HL-60 (cell line): ENCODE data around the gene ARHGEF9.

Experiments used
- DNase-seq, 2 experiments: peaks; one replicate each; pipeline ENCODE4 v3.0.0-alpha.2; 2010 to 2020; ENCODE audit warnings: low read depth in 1 of 2, low spot score in 1 of 2
- H3K27ac ChIP-seq: fragments of 250-450 bp; sonication (Bioruptor Pico); replicated peaks from 2 replicates; pipeline ENCODE4 v1.5.1; 2020; ENCODE audit warnings: mild to moderate bottlenecking, moderate library complexity
- H3K27me3 ChIP-seq: fragments of 250-450 bp; sonication (Bioruptor Pico); 2 replicates; pipeline ENCODE4 v1.5.1; 2021; ENCODE audit warnings: mild to moderate bottlenecking, moderate library complexity; ENCODE audit not compliant: insufficient read depth, poor library complexity, severe bottlenecking
- H3K4me3 ChIP-seq: replicated peaks from 2 replicates; pipeline ENCODE4 v1.5.1; 2011; ENCODE audit warnings: mild to moderate bottlenecking, control low read depth, low read length; ENCODE audit not compliant: insufficient read depth
- CTCF ChIP-seq: IDR thresholded peaks from one replicate; pipeline ENCODE4 v1.5.1; 2011; ENCODE audit warnings: low read length, control low read depth, inconsistent platforms; ENCODE audit not compliant: insufficient read depth
- GABPA ChIP-seq: IDR thresholded peaks from 2 replicates; pipeline ENCODE4 v1.6.1; 2012; ENCODE audit warnings: low read depth
- POLR2AphosphoS5 ChIP-seq: IDR thresholded peaks from 2 replicates; pipeline ENCODE4 v1.6.1; 2012; ENCODE audit warnings: low read depth
- REST ChIP-seq: IDR thresholded peaks from 2 replicates; pipeline ENCODE4 v1.6.1; 2012; ENCODE audit warnings: low read depth; ENCODE audit not compliant: insufficient replicate concordance
- SPI1 ChIP-seq: IDR thresholded peaks from 2 replicates; pipeline ENCODE4 v1.6.1; 2012; ENCODE audit warnings: low read depth, mild to moderate bottlenecking, borderline replicate concordance

ARHGEF9 gene

GRCh38 chrX:63765712-63766111, 19.3 kb downstream of the ARHGEF9 start:
- Histone ChIP-seq H3K4me3 (no peak overlapping the region), H3K27ac (no peak overlapping the region), H3K27me3 (no peaks in the 10 kb centered on the region)
- DNase-seq, result no peak
- TF ChIP-seq CTCF (no peak), SPI1 (peak; percentile 12; the same call in 1 of the 2 replicates)

GRCh38 chrX:63764946-63765345, 20.1 kb downstream of the ARHGEF9 start:
- DNase-seq, result no peak
- Histone ChIP-seq H3K27ac (no peak overlapping the region), H3K4me3 (no peak overlapping the region), H3K27me3 (no peaks in the 10 kb centered on the region)
- TF ChIP-seq CTCF (no peak), SPI1 (no peak), REST (no peak), POLR2AphosphoS5 (no peak), GABPA (no peak)

- Histone ChIP-seq H3K27ac (no peak overlapping the region), H3K27me3 (no peaks in the 10 kb centered on the region), H3K4me3 (no peak overlapping the region)
- DNase-seq, result no peak
- TF ChIP-seq GABPA, result no peak
- no peak for TF ChIP-seq POLR2AphosphoS5
- TF ChIP-seq SPI1, result no peak
- no peak for TF ChIP-seq REST
- TF ChIP-seq CTCF, result no peak
These were observed 23.4 kb downstream of the ARHGEF9 start for GRCh38 chrX:63761639-63762038.

GRCh38 chrX:63758011-63758410, 27.0 kb downstream of the ARHGEF9 start:
- Histone ChIP-seq H3K27me3 (no peaks in the 10 kb centered on the region), H3K4me3 (no peak overlapping the region), H3K27ac (no peak overlapping the region)
- TF ChIP-seq GABPA (no peak), REST (no peak), CTCF (no peak), POLR2AphosphoS5 (no peak), SPI1 (no peak)
- peak in 1 of 2 experiments; percentile 24 for DNase-seq
